A549 treated with Mapracorat at 1 μM for 4 hours (cell line): ENCODE data around the gene RBMY1D. TPM values are rescaled to one million over a fixed set of nuclear protein-coding genes. Genes with fewer than 3 reads are reported as not detected.

Source experiments
- total RNA-seq: library from RNA; stranded (reverse); fragments of 200-300 nt; extraction: Qiagen RNA extraction; gene quantifications from 5 replicates; pipeline ENCODE4 v1.2.3, GENCODE V29; 2022

The RBMY1D gene
- total RNA-seq = not detected in 5 replicates

GRCh38 chrY:21894426-21894825, at the start of gene RBMY1D:
TSS of gene RBMY1D (minus strand) at chrY:21894526. CDS start at chrY:21892513, 2,013 bp downstream.

DNA sequence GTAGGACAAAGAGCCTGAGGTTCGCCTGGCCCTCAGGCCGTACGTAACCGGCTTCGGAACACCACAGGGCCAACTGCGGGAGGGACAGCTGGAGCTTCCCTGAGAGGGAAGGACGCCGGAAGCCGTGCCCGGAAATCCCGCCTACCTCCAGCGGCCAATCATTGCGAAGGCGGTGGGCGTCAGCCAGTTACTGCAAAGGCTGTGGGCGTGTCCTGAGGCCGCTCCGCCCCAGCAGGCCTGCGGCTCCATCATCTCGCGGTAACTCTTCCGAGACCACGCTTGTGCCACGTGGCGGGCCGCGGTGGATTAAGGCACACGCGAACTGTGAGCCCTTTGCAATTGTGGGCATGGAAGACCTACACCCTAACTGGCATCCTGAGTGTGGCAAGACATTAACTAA, 23.6 kb upstream of the RBMY1D start, which contains the start of gene RBMY1E:
Gene RBMY1E (minus strand): TSS at position 101 of the 400 bp plus-strand sequence. CDS start 1,978 bp downstream, outside the sequence.

Other genes starting within 250 kb of the RBMY1D start
- not detected in 5 replicates for gene RBMY1E, start 23.5 kb upstream of the RBMY1D start, total RNA-seq